Stimulated activated naive CD8-positive, alpha-beta T cell treated with anti-CD3 and anti-CD28 coated beads, Interleukin-15, Interleukin-2, amounts not matched to agents 100 ng/mL and 50 ng/mL, for 24 hours (primary cell): Measurements from ENCODE around the gene KRT28.
"Not testable (repeated sequence)": the region's sequence is repeated elsewhere in the genome, so short reads cannot be mapped to it uniquely, and the experiment has no call there.

ENCODE experiments used
- H3K27ac Mint-ChIP-seq: one replicate; pipeline ENCODE4 v1.8.0; 2021; ENCODE audit warnings: mild to moderate bottlenecking, mixed read lengths
- H3K27me3 Mint-ChIP-seq: one replicate; pipeline ENCODE4 v1.8.0; 2021; ENCODE audit warnings: mixed read lengths
- H3K36me3 Mint-ChIP-seq: one replicate; pipeline ENCODE4 v1.8.0; 2021; ENCODE audit warnings: low read depth, mixed read lengths
- H3K4me1 Mint-ChIP-seq: one replicate; pipeline ENCODE4 v1.8.0; 2021; ENCODE audit warnings: low read depth, mixed read lengths
- H3K4me3 Mint-ChIP-seq: one replicate; pipeline ENCODE4 v1.8.0; 2021; ENCODE audit warnings: mild to moderate bottlenecking, mixed read lengths
- H3K9me3 Mint-ChIP-seq: one replicate; pipeline ENCODE4 v1.8.0; 2021; ENCODE audit warnings: mixed read lengths

KRT28 gene

DNA sequence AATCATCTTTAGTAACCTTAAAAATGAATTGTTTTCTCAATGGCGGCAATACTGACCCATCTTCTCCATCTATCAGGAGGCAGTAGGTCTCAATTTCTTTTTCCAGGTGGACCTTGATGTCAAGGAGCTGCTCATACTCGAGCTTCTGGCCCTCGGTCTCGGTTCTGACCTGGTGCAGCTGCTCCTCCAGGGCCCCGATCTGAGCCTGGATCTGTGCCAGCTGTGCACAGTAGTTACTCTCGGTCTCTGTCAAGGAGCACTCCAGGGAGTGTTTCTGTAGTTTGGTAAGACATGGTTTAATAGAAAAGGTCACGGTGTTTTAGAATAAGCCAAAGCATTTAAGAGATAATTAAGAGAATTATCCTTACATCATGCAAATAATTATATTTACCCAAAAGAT, 22.3 kb downstream of the KRT28 start:
- peaks cover 70% of the 10 kb centered on the region for H3K27me3 Mint-ChIP-seq
- H3K9me3 Mint-ChIP-seq, result no peaks in the 10 kb centered on the region
- no peak overlapping the region for H3K4me3 Mint-ChIP-seq
- H3K27ac Mint-ChIP-seq, result no peak overlapping the region
- no peaks in the 10 kb centered on the region for H3K4me1 Mint-ChIP-seq
- no peaks in the 10 kb centered on the region for H3K36me3 Mint-ChIP-seq

DNA sequence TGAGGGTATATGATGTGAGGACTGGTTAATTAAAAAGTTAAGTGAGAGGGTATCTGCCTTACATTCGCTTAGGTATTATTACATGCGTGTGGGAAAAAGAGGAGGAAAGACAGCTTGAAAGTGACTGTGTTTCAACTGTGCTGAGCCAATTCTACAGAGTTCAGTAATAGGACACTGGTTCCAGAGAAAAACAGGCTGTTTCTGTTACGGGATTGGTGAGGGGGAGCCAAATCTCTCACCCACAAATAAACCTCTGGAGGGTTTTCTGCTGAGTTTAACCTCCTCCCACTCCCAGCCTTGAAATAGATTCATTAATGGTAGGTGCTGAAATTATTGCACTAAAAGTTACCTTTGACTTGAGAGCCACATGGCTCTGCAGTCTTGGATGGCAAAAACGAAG, 23.8 kb downstream of the KRT28 start:
- Mint-ChIP-seq H3K4me3 (no peak overlapping the region), H3K27me3 (peaks cover 70% of the 10 kb centered on the region), H3K27ac (no peak overlapping the region), H3K36me3 (no peaks in the 10 kb centered on the region), H3K4me1 (no peaks in the 10 kb centered on the region), H3K9me3 (no peaks in the 10 kb centered on the region)

- no peaks in the 10 kb centered on the region for H3K9me3 Mint-ChIP-seq
- no peak within 1 kb of the TSS for H3K4me3 Mint-ChIP-seq
- no peaks in the 10 kb centered on the region for H3K4me1 Mint-ChIP-seq
- no peaks in the 10 kb centered on the region for H3K36me3 Mint-ChIP-seq
- H3K27me3 Mint-ChIP-seq, result peaks cover 35% of the 10 kb centered on the region
- no peak within 1 kb of the TSS for H3K27ac Mint-ChIP-seq
Observed at GRCh38 chr17:40772101-40772500, 27.7 kb downstream of the KRT28 start, which contains the start of gene KRT26. Gene KRT26, minus strand, starts transcription at chr17:40772201. Its CDS starts 88 bp downstream, at chr17:40772113.

DNA sequence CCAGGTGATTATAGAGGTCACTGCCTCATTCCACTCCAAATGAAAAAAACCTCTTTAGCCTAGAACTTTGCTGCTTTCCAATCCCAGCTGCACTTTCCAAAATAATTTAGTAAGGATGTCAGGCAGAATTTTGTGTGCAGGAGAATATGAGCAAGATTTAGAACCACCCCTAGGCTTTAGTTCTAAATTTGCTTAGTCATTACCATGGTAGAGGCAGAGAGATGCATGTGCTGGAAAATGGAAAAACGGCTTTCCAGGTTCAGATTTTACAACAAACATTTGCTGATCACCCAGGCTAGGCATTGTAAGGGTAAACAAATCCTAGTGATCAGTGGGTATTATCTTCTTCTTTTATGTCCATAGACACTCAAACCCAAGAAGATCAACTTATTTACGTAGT, 34.1 kb downstream of the KRT28 start:
- peaks cover 19% of the 10 kb centered on the region for H3K9me3 Mint-ChIP-seq
- H3K36me3 Mint-ChIP-seq, result no peaks in the 10 kb centered on the region
- H3K27me3 Mint-ChIP-seq, result peaks cover 20% of the 10 kb centered on the region

GRCh38 chr17:40763752-40764151, 36.0 kb downstream of the KRT28 start:
- Mint-ChIP-seq H3K27me3 (peaks cover 29% of the 10 kb centered on the region), H3K36me3 (no peaks in the 10 kb centered on the region), H3K4me3 (no peak overlapping the region), H3K27ac (no peak overlapping the region), H3K4me1 (no peaks in the 10 kb centered on the region), H3K9me3 (peaks cover 35% of the 10 kb centered on the region)

More for the DNA sequence above, 34.1 kb downstream of the KRT28 start:
- Mint-ChIP-seq H3K4me1 (no peaks in the 10 kb centered on the region), H3K27ac (no peak overlapping the region), H3K4me3 (no peak overlapping the region)

GRCh38 chr17:40760105-40761016, 39.4 kb downstream of the KRT28 start:
- no peaks in the 10 kb centered on the region for H3K4me1 Mint-ChIP-seq
- no peaks in the 10 kb centered on the region for H3K36me3 Mint-ChIP-seq
- peaks cover 45% of the 10 kb centered on the region for H3K27me3 Mint-ChIP-seq
- no peak overlapping the region for H3K27ac Mint-ChIP-seq
- H3K9me3 Mint-ChIP-seq, result peaks cover 45% of the 10 kb centered on the region
- no peak overlapping the region for H3K4me3 Mint-ChIP-seq

DNA sequence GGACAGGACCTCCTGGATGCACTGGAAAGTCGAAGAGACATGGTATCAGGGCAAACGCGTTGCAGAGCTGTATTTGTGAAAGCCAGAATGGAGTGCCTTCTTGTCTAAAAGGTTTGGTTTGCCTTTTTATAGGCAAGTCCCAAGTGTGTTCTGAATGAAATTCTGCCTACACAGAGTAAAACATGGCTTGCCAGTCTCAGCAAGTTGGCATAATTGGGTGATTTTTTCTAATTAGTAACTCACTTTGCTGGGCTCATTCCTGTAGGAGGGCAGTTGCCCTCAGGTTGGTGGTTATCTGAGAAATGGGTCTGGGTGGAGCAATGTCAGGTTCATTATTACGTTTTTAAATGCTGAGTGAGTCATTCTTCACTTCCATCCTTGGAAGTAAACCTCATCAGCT, 44.5 kb downstream of the KRT28 start, which contains the start of gene KRT25:
Gene KRT25, minus strand, starts transcription at position 101 of the 400 bp plus-strand sequence. Its CDS starts 60 bp downstream, at position 41.
- Mint-ChIP-seq H3K9me3 (peaks cover 22% of the 10 kb centered on the region), H3K4me3 (no peak within 1 kb of the TSS), H3K4me1 (no peaks in the 10 kb centered on the region), H3K27ac (no peak within 1 kb of the TSS), H3K27me3 (peaks cover 56% of the 10 kb centered on the region), H3K36me3 (no peaks in the 10 kb centered on the region)

DNA sequence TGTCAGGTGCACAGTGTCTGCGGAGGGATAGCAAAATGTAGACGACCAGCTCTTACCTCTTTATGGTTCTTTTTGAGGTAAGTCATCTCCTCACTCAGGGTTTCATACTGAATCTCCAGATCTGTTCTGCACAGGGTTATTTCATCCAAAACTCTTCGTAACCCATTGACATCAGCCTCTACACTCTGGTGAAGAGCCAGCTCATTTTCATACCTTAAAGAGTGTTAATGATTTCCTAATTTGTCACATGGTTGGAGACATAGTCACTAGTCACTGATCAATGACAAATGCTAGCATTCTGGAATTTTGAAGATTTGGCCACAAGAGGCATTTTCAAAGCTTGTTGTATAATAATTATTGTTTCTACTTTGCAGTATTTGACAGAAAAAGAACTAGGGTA, 46.0 kb downstream of the KRT28 start:
- Mint-ChIP-seq H3K4me1 (no peaks in the 10 kb centered on the region), H3K36me3 (no peaks in the 10 kb centered on the region), H3K27ac (no peak overlapping the region), H3K27me3 (peaks cover 59% of the 10 kb centered on the region), H3K4me3 (no peak overlapping the region), H3K9me3 (peaks cover 10% of the 10 kb centered on the region)

DNA sequence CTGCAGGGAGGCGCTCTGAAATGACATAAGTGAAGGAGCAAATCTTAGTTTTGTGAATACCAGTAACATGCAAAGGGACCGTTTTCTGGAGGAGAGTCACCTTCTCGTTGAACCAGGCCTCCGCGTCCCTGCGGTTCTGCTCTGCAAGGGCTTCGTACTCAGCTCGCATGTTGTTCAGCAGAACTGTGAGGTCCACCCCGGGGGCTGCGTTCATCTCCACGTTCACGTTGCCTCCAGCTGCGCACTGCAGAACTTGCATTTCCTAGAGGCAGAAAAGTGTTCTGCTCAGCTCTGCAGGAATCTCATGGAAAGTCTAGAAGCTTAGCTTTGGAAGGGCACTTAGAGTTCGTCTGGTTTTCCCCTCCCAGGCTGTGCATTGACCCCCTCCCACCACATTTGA, 48.7 kb downstream of the KRT28 start:
- H3K27ac Mint-ChIP-seq, result no peak overlapping the region
- H3K36me3 Mint-ChIP-seq, result no peaks in the 10 kb centered on the region
- no peaks in the 10 kb centered on the region for H3K9me3 Mint-ChIP-seq
- H3K27me3 Mint-ChIP-seq, result peaks cover 59% of the 10 kb centered on the region
- no peak overlapping the region for H3K4me3 Mint-ChIP-seq
- no peaks in the 10 kb centered on the region for H3K4me1 Mint-ChIP-seq

DNA sequence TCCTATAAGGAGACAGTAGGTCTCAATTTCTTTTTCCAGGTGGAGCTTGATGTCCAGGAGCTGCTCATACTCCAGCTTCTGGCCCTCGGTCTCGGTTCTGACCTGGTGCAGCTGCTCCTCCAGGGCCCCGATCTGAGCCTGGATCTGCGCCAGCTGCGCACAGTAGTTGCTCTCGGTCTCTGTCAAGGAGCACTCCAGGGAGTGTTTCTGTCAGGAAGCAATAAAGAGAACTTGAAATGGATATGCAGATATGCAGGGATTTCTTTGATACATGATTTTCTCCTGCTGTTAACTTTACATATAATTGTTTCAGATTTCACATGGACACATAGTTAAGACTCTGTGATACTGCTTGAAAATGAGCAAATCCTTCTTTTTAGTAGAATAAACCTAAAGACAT, 49.4 kb downstream of the KRT28 start:
- Mint-ChIP-seq H3K36me3 (no peaks in the 10 kb centered on the region), H3K9me3 (no peaks in the 10 kb centered on the region), H3K4me3 (no peak overlapping the region), H3K4me1 (no peaks in the 10 kb centered on the region), H3K27ac (no peak overlapping the region), H3K27me3 (peaks cover 55% of the 10 kb centered on the region)

DNA sequence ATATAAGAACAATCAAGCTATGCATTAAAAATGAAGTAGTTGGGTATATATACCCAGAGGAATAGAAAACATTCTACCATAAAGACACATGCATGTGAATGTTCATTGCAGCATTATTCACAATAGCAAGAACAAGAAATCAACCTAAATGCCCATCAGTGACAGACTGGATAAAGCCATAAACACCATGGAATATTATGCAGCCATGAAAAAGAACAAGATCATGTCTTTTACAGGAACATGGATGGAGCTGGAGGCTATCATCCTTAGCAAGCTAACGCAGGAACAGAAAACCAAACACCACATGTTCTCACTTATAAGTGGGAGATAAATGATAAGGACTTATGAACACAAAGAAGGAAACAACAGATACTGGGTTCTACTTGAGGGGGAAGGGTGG, 51.1 kb downstream of the KRT28 start:
- peaks cover 64% of the 10 kb centered on the region for H3K27me3 Mint-ChIP-seq
- H3K27ac Mint-ChIP-seq, H3K4me3 Mint-ChIP-seq, H3K36me3 Mint-ChIP-seq, H3K9me3 Mint-ChIP-seq, H3K4me1 Mint-ChIP-seq: not testable (repeated sequence)
